Activated CD4-positive, alpha-beta T cell treated with anti-CD3 and anti-CD28 coated beads for 4 hours (primary cell): ENCODE results near the gene INSM1.

ENCODE experiments used
- DNase-seq, 2 donors: peaks; one replicate each; pipeline ENCODE4 v3.0.0-alpha.2; 2020

INSM1 gene

DNA sequence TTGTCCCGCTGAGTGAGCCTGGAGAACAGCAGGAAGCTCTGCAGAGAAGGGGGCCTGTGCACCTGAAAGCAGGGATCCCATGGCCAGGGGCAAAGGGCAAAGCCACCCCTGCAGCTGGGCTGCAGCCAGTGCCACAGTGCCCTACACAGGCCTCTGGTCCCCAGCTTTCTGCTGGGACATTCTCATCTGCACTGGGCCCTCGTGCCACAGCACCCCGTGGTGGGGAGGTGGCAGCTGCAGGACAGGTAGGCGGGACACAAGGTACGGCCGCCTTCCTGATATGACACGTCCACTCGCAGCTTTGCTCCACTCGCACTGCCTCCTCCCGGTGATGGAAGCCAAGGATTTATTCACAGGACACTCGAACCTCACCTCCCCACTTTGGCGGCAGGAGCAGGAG lies 27.2 kb downstream of the INSM1 start:
- DNase-seq = no peak

DNA sequence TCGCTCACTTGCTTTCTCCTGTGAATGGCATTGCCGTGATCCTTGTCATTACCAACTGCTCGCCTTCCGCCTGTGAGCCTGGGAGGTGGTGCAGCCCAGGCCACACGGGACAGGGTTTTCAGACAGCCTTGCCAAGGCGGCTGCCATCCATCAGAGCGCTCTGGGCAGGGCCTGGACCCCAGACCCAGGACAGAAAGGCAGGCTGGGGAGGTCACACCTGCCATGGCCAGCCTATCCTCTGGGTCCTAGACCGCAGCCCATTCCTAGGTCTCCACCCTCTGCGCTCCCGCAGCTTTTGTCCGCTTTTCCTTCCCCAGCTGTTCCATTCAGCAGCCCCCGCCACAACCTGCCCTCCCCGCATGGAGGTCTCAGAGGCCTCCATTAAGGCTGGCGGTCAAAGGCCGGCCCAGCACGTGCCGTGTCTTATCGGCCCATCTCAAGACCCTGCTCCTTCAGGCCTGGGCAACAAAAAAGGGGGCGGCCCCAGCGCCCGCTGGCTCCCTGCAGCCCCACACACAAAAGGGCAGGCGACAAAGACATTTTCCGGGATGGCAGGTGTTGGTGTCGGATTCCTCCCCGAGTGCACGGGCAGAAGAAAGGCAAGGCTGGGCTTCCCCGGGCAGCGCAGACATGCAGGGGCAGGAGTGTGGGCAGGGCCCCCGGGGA lies 28.1 kb downstream of the INSM1 start:
- DNase-seq = no peak

DNA sequence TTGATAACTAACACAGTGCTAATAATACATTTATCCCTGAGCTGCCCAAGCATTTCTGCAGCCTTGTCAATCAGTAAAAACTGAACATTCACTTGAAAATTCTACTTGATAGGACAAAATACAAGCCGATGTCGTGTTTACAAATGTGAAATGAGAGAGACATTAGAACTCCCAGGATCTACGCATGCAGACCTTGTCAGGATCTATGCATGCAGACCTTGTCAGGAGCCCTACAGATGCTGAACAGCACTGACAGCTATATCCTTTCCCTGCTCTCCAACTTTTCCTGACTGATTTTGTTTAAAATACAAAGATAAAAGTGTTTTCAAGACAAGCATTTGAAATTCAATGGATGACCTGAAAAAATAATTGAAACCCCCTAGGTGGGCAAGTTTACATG lies 28.9 kb downstream of the INSM1 start:
- no peak for DNase-seq

DNA sequence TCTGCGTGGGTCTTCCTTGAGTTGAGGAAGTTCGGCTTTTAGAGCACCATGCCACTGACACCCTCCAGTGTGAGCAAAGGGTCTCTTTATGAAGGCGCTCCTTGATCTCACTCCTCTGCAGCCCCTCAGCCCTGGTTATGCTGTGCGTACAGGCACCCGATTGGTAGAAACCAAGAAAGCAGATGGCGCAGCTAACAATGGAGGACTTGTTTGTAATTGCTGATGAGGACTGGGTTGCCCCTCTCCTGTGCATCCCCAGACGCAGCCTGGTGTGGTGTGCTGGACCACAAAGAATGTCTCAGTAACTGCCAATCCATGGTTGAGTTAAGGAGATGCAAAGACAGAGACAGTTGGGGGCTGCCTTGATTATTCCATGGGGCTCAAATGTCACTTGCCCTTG lies 30.2 kb downstream of the INSM1 start:
- no peak for DNase-seq

DNA sequence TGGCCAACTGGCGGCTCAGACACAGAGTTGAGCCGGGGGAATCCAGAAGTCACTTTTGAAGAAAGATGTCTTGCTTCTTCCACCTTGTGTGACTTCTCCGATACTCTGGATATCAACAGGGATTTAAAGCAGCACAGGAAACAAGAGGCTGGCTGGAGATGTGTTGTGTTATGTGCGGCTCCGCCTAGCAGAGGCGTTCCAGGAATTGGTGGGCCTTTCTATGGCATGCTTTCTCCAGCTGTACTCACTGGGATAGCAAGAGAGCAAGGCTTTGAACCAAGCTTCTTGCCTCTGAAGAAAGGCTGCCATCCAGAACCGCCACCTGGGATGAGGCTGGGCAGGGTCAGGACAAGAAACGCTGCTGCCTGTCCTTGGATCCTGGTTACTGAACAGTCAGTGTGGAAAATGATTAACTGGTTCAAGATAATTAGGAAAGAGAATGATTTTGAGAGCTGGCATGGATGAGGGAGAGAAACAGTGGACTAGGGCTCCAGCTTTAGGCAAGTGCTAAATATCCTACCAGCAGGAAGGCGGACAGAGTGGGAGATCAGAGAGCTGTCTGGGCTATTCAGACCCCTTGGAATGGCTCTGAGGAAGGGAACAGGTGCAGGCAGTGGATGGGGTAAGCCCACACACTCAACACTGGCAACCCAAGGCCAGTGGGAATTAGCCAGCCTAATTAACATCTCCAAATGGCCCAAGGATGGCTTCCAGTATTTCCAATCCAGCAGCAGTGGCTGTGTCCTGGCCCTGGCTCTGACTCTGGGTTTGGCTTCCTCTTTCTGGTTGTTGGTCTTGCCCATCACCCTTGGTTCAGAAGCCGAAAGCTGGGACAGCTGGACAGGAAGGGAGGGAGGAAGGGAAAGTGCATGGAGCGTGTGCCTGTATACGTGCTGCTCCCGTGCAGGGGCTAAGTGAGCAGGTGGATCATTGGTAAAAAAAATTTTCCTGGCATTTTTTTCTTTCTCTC lies 31.9 kb downstream of the INSM1 start:
- no peak for DNase-seq

DNA sequence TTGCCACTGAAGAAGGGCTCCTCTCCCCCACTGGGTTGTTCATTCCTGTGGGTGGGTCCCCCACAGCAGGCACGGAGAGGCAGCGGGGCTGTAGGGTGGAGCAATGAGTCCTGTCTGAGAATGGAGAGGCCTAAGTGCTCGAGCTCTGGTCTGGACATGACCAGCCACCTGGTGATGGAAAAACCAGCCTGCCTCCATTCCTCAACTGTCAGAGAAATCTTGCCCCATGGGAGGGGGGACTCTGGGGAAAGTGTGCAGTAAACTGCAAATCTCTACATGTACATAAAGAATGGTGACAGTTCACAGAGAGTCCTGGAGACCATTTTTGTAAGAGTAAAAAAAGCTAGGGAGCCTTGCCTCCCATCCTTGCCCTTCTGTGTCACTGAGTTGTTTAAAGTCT lies 34.1 kb downstream of the INSM1 start:
- DNase-seq = no peak

DNA sequence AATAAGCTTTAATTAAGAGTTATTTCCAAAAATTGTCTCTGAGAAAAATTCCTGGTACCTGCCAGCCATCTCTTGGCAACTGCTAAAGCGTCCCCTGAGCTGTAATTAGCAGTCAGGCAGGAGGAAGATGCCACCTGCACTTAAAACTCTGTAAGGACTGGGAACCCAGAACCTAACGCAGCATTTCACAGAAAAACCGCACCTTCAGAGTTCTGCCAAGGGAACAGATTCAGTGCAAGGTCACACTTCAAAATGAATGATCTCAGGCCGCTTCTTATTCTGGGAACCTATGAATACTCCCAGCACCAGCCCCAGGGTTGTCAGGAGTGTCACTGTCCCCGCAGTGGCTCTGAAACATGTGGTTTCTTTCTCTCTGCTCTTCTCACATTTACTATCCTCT lies 36.7 kb downstream of the INSM1 start:
- DNase-seq = no peak

DNA sequence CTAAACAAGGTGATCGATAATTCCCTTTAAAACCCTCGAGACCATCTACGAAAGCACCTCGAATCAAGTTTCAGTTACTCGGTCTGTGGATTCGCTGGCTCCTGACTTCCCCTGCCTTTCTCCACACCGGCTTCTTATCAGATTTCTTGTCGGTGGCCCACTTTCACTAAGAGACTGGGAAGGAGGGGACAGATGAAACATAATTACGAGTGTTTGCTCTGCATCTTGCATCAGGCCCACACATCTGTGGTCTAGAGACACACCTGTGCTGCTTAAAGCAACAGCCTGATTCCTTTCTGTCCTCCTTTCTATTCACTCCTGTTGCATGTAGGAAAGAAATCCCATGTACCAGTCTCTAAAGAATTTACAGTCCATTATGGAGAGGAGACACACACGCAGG lies 37.7 kb downstream of the INSM1 start:
- no peak for DNase-seq

DNA sequence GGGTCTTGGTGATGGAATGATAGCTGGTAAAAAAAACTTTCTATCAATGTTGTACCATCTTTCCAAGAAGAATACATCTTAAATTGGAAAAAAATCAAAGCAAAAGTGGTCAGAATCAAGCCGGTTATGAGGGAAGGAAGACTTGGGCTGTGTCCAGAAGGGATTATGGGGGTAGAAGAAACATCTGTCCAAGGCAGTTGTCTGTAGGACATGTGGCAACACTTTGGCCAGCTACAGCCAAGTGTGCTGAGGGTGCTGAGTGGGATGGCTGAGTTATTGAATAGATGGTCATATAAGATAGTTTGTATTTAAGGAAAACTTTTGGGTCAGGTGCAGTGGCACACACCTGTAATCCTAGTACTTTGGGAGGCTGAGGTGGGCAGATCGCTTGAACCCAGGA lies 38.4 kb downstream of the INSM1 start:
- no peak for DNase-seq

DNA sequence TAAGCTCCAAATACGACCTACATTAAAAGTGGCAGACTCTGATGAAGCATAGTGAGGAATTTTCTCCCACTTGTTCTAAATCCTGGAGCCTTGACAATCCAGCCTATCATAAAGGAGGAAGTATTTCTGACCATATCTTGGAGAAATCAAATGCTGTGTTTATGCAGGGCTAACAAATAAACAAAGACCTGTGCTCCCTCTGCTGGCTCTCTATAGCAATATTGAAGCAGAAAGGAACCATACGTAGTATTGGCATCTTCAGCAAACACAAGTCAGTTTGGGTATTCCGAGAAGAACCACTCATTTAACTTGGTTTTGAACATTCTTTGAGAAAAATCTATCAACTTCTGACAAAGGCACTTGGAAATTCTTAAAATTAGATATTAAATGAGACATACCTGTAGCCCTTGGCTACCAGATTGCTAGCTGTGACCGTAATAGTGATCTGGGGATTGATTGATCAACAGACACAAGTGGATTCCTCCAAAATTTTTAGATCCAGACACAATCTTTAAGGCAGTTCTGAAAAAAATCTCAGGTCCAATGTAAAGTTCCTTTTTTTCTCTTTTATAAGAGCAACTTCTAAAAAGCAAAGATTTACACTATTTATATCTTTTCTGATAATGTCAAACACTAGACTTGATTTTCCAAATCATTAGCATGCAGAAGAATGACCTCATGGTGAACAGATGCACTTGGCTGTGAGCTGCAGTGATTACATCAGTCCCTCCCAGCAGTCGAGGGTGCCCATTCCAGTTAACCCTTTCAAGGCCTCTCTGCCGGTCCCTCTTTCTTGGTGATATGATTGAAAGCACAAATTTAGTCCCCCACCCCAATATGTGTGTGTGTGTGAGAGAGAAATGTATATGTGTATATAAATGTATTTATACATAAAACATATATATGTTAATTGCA lies 40.2 kb downstream of the INSM1 start:
- DNase-seq = no peak

DNA sequence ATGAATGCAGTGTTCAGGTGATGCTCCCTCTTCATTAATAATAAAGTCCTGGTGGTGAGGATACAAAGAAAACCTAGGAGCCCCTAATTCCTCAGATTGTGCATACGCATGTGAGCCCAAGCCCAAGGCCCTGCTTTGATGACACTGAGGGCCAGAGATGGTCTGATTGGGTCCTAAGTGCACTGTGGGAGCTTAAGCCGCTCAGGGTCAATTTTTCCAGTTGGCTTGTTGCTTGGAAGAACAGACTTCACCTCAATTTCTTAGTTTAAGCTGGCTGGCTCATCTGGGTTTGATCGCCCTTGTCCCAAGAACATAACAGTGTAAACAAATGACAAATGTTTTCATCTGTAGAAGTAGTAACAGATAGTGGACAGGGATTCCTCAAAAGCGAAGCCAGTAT lies 41.4 kb downstream of the INSM1 start:
- DNase-seq = no peak

DNA sequence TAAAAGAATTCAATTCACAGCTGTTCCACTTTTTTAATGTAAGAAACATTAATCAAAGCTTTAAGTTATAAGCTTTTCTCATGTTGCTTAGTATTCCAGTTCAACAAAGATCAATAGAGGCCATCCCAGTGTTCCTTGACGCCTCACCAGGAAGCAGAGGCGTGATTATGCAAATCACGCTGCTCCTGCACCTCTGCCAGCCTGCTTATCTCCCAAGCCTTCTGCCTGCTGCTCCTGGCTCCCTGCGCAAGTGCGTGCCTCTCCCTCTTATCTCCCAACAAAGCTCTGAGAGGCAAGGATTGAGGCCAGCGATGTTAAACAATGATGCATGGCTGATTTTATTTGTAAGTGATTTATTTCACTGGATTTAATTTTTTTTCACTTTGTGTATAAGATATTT lies 42.8 kb downstream of the INSM1 start:
- no peak for DNase-seq

DNA sequence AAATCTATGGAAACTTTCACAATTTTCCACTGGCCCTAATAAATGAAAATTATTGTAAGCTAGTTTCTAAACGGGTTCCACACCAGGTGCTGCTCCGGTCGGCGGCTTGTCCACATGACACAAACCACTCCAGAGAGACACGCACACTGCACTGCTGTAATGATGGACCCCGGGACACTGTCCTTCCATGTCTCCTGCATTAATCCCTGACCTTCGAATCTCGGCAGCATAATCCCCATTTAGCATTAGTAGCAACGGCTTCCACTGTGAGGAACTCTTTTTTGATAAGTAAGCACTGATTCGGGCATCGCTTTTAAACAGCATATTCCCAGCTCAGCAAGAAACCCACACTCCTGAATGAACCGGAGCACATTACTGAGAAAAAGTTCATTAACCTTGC lies 43.5 kb downstream of the INSM1 start:
- no peak for DNase-seq

DNA sequence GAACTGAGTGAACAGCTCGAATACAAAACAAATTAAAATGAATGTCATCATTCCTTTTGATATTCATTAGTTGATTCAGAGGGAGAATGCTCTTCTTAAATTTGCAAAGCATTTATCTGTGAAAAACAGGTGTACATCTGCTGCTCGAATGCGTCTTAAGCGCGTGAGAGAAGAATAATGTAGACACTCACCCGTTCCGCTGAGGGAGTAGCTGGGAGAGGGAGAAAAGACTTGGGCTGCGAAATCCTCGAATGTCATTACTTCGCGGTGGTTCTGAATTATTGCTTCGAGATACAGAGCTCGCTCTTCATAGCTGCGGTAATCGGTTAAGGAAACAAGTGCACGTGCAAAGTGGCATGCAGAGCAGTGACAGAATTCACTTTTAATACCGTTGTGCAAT lies 43.9 kb downstream of the INSM1 start:
- no peak for DNase-seq

DNA sequence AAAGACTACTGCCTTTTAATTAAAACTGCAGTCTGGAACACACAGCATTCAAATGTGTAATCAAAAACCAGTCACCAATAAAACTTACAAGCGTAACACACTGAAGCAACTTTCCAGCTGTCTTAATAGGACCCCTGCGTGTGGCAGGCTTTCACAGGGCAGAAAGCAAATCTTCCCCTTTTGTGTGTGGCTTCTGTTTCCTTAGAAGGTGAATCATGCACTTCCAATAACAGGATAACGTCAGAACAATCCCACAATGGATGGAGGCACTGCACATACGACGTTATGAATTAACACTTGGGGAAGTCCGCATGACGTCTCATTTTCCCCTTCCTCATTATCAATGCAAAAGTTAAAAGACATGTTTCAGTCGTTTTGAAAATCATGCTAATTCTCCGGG lies 44.8 kb downstream of the INSM1 start:
- DNase-seq = no peak

DNA sequence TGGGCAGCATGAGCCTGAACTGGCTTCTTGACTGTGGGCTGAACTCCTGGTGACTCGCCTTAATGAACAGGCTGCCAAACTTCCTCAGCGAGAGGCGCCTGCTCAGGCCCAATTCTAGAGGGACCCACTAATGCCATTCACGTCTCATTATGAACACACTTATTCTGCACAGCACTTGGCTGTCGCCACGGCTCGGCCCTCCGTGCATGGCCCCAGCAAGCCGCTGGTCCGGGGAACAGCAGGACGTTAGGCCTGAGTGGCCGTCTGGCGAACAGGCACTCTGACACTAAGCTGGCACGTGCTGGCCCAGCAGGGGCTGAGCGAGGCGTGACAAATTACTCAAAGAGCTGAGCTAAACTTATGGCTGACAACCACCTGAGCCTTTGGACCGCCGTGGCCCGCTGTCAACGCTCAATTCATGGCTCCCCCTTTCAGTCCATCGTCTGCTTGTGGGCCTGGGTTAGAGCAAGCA lies 45.9 kb downstream of the INSM1 start:
- no peak for DNase-seq

DNA sequence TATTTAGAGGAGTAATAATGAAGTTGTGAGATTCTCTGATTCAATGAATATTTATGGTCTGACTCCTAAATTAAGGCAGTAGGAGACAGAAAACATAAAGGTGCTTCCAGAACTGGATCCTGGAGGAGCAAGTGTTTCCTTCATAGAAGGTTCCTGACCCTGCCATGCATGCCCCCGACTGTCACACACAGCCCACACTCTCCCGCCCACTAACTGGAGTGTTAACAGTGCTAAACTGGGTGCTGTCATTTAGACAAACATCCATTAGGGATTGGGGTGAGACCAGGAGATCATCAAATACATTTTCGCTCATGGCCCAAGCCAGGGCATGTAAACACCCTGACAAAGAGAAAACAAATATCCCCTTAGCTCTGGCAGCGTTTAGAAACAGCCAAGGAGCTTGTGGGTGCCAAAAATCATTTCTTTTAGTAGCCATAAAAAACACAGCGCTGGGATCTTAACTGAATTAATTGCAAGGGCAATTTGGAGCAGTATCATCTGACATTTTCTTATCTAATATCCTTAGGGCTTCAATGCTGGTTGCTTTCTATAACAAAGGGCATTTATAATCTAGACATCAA lies 46.8 kb downstream of the INSM1 start:
- DNase-seq = no peak

DNA sequence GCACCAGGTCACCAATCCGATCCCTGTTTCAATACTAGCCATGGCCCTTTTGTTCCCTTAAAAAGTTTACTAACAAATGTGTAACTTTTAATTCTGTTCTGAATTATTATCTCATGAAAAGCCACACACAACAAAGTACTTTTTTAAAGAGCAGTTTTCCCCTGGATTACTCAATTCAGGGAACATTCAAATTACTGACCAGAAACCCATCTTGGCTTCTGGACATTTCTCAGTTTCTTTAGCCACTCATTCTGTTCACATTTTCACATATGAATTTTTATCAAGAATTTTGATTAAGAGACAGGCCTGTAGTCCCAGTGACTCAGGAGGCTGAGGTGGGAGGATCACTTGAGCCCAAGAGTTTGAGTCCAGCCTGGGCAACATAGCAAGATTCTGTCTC lies 47.4 kb downstream of the INSM1 start:
- DNase-seq = no peak

DNA sequence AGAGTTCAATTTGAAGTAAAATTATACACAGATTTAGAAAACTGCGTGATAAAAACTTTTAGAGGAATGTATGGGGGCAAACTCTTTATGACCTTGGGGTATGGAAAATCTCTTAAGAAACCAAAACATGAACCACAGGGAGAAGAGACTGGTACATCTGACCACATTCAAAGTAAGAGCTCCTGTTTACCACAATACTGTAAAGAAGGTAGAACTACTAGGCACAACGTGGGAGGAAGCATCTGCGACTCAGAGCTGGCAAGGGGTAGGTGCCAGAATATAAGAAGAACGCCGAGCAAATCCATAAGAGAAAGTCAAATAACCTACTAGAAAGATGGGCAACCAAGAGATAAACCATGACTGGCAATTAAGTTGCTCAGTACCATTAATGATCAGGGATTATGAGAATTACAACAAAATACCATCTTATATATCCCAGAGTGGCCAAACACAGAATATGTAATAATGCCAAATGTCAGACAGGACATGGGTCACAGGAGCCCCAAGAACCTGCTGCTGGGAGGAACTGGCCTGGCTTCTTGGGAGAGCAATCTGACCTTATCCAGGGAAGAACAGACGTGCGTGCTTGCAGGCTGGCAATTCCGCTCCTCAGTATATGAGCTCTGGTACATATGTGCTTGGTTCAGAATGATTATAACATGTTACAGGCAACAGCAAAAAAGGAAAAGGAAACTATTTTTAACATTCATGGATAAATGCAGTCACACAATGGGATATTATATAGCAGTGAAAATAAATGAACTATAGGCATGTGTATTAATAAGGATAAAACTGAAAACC lies 50.2 kb downstream of the INSM1 start:
- DNase-seq = no peak
